HL-60 (cell line): Measurements from ENCODE around the gene OR5M11.

Source experiments
- DNase-seq, 2 experiments: peaks; one replicate each; pipeline ENCODE4 v3.0.0-alpha.2; 2010 to 2020; ENCODE audit warnings: low read depth in 1 of 2, low spot score in 1 of 2
- H3K27ac ChIP-seq: fragments of 250-450 bp; sonication (Bioruptor Pico); replicated peaks from 2 replicates; pipeline ENCODE4 v1.5.1; 2020; ENCODE audit warnings: mild to moderate bottlenecking, moderate library complexity
- H3K27me3 ChIP-seq: fragments of 250-450 bp; sonication (Bioruptor Pico); 2 replicates; pipeline ENCODE4 v1.5.1; 2021; ENCODE audit warnings: mild to moderate bottlenecking, moderate library complexity; ENCODE audit not compliant: insufficient read depth, poor library complexity, severe bottlenecking
- H3K4me3 ChIP-seq: replicated peaks from 2 replicates; pipeline ENCODE4 v1.5.1; 2011; ENCODE audit warnings: mild to moderate bottlenecking, control low read depth, low read length; ENCODE audit not compliant: insufficient read depth
- GABPA ChIP-seq: IDR thresholded peaks from 2 replicates; pipeline ENCODE4 v1.6.1; 2012; ENCODE audit warnings: low read depth
- POLR2AphosphoS5 ChIP-seq: IDR thresholded peaks from 2 replicates; pipeline ENCODE4 v1.6.1; 2012; ENCODE audit warnings: low read depth
- SPI1 ChIP-seq: IDR thresholded peaks from 2 replicates; pipeline ENCODE4 v1.6.1; 2012; ENCODE audit warnings: low read depth, mild to moderate bottlenecking, borderline replicate concordance
- TF ChIP-seq, protein P1 (sequence below): IDR thresholded peaks from 2 replicates; pipeline ENCODE4 v1.6.1; 2012; ENCODE audit warnings: low read depth; ENCODE audit not compliant: insufficient replicate concordance
- TF ChIP-seq, protein P2 (sequence below): IDR thresholded peaks from one replicate; pipeline ENCODE4 v1.5.1; 2011; ENCODE audit warnings: low read length, control low read depth, inconsistent platforms; ENCODE audit not compliant: insufficient read depth

The OR5M11 gene

DNA sequence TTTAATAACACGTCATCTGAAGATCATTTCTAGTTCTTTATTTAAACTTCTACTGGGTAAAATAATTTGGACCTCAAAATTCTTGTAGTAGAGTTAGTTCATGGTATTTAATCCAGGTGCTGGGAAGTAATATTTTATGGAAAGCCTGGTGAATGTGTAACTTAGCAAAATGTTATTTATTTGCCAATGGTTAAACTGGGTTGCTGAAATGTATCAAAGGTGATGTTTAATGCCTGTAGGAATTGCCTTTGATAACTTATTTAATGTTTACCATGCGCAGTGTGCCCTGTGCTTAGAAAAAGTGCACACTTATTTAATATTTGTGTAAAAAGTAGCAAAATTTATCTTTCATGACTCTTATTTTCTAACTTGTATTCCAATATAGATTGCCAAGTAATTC is 11.2 kb downstream of the OR5M11 start:
- no peak for DNase-seq
- Histone ChIP-seq H3K4me3 (no peak overlapping the region), H3K27ac (no peak overlapping the region), H3K27me3 (no peaks in the 10 kb centered on the region)
- TF ChIP-seq, protein P1, sequence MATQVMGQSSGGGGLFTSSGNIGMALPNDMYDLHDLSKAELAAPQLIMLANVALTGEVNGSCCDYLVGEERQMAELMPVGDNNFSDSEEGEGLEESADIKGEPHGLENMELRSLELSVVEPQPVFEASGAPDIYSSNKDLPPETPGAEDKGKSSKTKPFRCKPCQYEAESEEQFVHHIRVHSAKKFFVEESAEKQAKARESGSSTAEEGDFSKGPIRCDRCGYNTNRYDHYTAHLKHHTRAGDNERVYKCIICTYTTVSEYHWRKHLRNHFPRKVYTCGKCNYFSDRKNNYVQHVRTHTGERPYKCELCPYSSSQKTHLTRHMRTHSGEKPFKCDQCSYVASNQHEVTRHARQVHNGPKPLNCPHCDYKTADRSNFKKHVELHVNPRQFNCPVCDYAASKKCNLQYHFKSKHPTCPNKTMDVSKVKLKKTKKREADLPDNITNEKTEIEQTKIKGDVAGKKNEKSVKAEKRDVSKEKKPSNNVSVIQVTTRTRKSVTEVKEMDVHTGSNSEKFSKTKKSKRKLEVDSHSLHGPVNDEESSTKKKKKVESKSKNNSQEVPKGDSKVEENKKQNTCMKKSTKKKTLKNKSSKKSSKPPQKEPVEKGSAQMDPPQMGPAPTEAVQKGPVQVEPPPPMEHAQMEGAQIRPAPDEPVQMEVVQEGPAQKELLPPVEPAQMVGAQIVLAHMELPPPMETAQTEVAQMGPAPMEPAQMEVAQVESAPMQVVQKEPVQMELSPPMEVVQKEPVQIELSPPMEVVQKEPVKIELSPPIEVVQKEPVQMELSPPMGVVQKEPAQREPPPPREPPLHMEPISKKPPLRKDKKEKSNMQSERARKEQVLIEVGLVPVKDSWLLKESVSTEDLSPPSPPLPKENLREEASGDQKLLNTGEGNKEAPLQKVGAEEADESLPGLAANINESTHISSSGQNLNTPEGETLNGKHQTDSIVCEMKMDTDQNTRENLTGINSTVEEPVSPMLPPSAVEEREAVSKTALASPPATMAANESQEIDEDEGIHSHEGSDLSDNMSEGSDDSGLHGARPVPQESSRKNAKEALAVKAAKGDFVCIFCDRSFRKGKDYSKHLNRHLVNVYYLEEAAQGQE: no peak
- TF ChIP-seq POLR2AphosphoS5 (no peak), GABPA (no peak), SPI1 (no peak)
- TF ChIP-seq, protein P2, sequence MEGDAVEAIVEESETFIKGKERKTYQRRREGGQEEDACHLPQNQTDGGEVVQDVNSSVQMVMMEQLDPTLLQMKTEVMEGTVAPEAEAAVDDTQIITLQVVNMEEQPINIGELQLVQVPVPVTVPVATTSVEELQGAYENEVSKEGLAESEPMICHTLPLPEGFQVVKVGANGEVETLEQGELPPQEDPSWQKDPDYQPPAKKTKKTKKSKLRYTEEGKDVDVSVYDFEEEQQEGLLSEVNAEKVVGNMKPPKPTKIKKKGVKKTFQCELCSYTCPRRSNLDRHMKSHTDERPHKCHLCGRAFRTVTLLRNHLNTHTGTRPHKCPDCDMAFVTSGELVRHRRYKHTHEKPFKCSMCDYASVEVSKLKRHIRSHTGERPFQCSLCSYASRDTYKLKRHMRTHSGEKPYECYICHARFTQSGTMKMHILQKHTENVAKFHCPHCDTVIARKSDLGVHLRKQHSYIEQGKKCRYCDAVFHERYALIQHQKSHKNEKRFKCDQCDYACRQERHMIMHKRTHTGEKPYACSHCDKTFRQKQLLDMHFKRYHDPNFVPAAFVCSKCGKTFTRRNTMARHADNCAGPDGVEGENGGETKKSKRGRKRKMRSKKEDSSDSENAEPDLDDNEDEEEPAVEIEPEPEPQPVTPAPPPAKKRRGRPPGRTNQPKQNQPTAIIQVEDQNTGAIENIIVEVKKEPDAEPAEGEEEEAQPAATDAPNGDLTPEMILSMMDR: no peak

DNA sequence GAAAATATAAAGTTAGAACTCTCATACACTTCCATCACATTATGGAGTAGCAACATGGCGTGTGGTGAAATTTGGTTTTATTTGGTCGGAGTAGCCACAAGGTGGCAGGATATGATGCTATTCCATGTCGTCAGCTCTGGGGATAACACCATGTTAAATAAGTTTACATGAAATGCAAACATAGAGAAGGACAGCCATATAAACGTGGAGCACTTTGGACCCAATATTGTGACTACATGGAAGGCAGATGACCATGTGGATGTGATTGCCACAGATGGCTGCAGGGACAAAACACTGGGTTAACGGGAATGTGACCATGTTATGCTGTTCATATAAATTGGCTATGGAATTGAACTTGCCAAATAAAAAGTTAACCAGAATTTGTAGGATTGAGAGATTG is 21.0 kb downstream of the OR5M11 start:
- Histone ChIP-seq H3K4me3 (no peak overlapping the region), H3K27me3 (no peaks in the 10 kb centered on the region), H3K27ac (no peak overlapping the region)
- TF ChIP-seq, protein P1: no peak
- TF ChIP-seq SPI1 (no peak), POLR2AphosphoS5 (no peak), GABPA (no peak)
- TF ChIP-seq, protein P2: no peak
- no peak for DNase-seq

DNA sequence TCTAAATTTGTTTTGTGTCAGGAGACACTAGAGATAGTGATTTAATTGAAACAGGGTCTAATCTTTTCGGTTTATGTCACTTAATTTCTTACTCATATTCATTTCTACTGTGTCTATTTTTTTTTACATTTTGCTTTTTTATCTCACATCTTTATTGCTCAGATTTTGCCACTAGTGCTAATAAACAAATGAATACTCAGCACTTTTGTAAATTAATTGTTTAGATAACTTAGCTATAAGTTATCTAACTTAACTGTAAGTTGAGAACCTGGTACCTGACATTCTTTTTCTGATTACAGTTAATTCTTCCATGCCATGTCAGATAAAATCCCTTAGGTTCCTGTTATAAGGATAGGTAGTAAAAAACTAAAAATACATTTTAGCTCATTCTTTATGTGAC is 29.8 kb downstream of the OR5M11 start:
- DNase-seq: no peak
- Histone ChIP-seq H3K27ac (no peak overlapping the region), H3K4me3 (no peak overlapping the region), H3K27me3 (no peaks in the 10 kb centered on the region)
- TF ChIP-seq, protein P2: no peak
- TF ChIP-seq POLR2AphosphoS5 (no peak), SPI1 (no peak), GABPA (no peak)
- TF ChIP-seq, protein P1: no peak
